HepG2 (cell line): ENCODE results near the gene CCDC57. TPM values are rescaled to one million over a fixed set of nuclear protein-coding genes. Genes with fewer than 3 reads are reported as not detected.
A peak's percentile ranks its signal among the peaks of the same experiment; 100 is the strongest.

Source experiments
- CBFB ChIP-seq: sonication (generic); formaldehyde crosslinking; IDR thresholded peaks from 2 replicates; pipeline ENCODE4 v1.4.0; 2020; ENCODE audit warnings: missing genetic modification reagents
- ELF1 ChIP-seq: sonication (generic); formaldehyde crosslinking; IDR thresholded peaks from 2 replicates; pipeline ENCODE4 v1.4.0; 2020; ENCODE audit warnings: missing genetic modification reagents
- KLF11 ChIP-seq: IDR thresholded peaks from 2 replicates; pipeline ENCODE4 v1.6.1; 2016; ENCODE audit warnings: missing compliant biosample characterization
- MED13 ChIP-seq: sonication (generic); formaldehyde crosslinking; IDR thresholded peaks from 2 replicates; pipeline ENCODE4 v1.5.0; 2020; ENCODE audit warnings: missing genetic modification reagents
- MEIS1 ChIP-seq: sonication (generic); formaldehyde crosslinking; IDR thresholded peaks from 2 replicates; pipeline ENCODE4 v1.9.0; 2021; ENCODE audit warnings: mild to moderate bottlenecking, missing genetic modification reagents, moderate library complexity, borderline replicate concordance
- MEIS2 ChIP-seq: sonication (generic); formaldehyde crosslinking; IDR thresholded peaks from 2 replicates; pipeline ENCODE4 v1.9.0; 2021; ENCODE audit warnings: mild to moderate bottlenecking, missing genetic modification reagents
- NFYC ChIP-seq: IDR thresholded peaks from 2 replicates; pipeline ENCODE4 v1.6.1; 2016; ENCODE audit warnings: missing genetic modification reagents, missing compliant biosample characterization
- NR2C2 ChIP-seq: sonication (generic); formaldehyde crosslinking; IDR thresholded peaks from 2 replicates; pipeline ENCODE4 v1.4.0; 2020; ENCODE audit warnings: missing genetic modification reagents, mild to moderate bottlenecking, moderate library complexity, borderline replicate concordance
- RBM22 ChIP-seq: fragments of 200-400 bp; formaldehyde crosslinking; optimal IDR thresholded peaks from 2 replicates; pipeline ENCODE3; 2017; ENCODE audit warnings: mild to moderate bottlenecking, low read length, moderate library complexity
- RFXAP ChIP-seq: sonication (generic); formaldehyde crosslinking; IDR thresholded peaks from 2 replicates; pipeline ENCODE4 v1.4.0; 2020; ENCODE audit warnings: missing genetic modification reagents, borderline replicate concordance
- SIX4 ChIP-seq: sonication (generic); formaldehyde crosslinking; IDR thresholded peaks from 2 replicates; pipeline ENCODE4 v1.4.0; 2020; ENCODE audit warnings: missing genetic modification reagents
- SMAD1 ChIP-seq: sonication (generic); formaldehyde crosslinking; IDR thresholded peaks from 2 replicates; pipeline ENCODE4 v1.4.0; 2020; ENCODE audit warnings: missing genetic modification reagents, low read depth, mild to moderate bottlenecking, borderline replicate concordance
- ZBTB42 ChIP-seq: sonication (generic); formaldehyde crosslinking; IDR thresholded peaks from 2 replicates; pipeline ENCODE4 v1.5.0; 2020; ENCODE audit warnings: mild to moderate bottlenecking, missing genetic modification reagents
- ZNF253 ChIP-seq: sonication (generic); formaldehyde crosslinking; IDR thresholded peaks from 2 replicates; pipeline ENCODE4 v1.8.0; 2022; ENCODE audit warnings: mild to moderate bottlenecking, missing genetic modification reagents, borderline replicate concordance
- ZNF264 ChIP-seq: sonication (generic); formaldehyde crosslinking; IDR thresholded peaks from 2 replicates; pipeline ENCODE4 v1.4.0; 2020; ENCODE audit warnings: missing genetic modification reagents
- ZNF556 ChIP-seq: sonication (generic); formaldehyde crosslinking; IDR thresholded peaks from 2 replicates; pipeline ENCODE4 v1.4.0; 2020; ENCODE audit warnings: mild to moderate bottlenecking, missing genetic modification reagents, borderline replicate concordance
- ZNF558 ChIP-seq: sonication (generic); formaldehyde crosslinking; IDR thresholded peaks from 2 replicates; pipeline ENCODE4 v1.9.0; 2022; ENCODE audit warnings: mild to moderate bottlenecking, missing genetic modification reagents, borderline replicate concordance
- ZNF644 ChIP-seq: IDR thresholded peaks from 2 replicates; pipeline ENCODE4 v1.6.1; 2016; ENCODE audit warnings: low read depth
- ZNF652 ChIP-seq: IDR thresholded peaks from 2 replicates; pipeline ENCODE4 v1.6.1; 2016; ENCODE audit warnings: low read depth, borderline replicate concordance
- polyA plus RNA-seq, 8 experiments: library from polyadenylated mRNA; depleted of rRNA in 3 of 8; stranded (reverse) in 7 of 8; unstranded in 1 of 8; fragments of >200 nt; fragmentation: Illumina TruSeq in 4 of 8; extraction: Trizol in 4 of 8; gene quantifications; 2 replicates each; pipeline versions ENCODE4 v1.2.1 to v1.2.3, GENCODE V29; 2011 to 2016; ENCODE audit warnings: low read depth in 4 of 8, missing spikeins in 1 of 8, mixed read lengths in 1 of 8; ENCODE audit not compliant: insufficient read depth in 1 of 8
- total RNA-seq, 5 experiments: library from RNA; depleted of rRNA; stranded (reverse); fragments of >200 nt; fragmentation: Illumina TruSeq; extraction: Trizol; gene quantifications; 2 replicates each; pipeline ENCODE4 v1.2.3, GENCODE V29; 2016; ENCODE audit warnings: low read depth in 1 of 5
- TF ChIP-seq, protein P1 (sequence below): fragments of 450-650 bp; IDR thresholded peaks from 2 replicates; pipeline ENCODE4 v1.6.1; 2017; ENCODE audit warnings: mild to moderate bottlenecking
- TF ChIP-seq, protein P2 (sequence below): IDR thresholded peaks from 2 replicates; pipeline ENCODE4 v1.6.1; 2016; ENCODE audit warnings: low read depth, borderline replicate concordance
- TF ChIP-seq, protein P3 (sequence below): sonication (generic); formaldehyde crosslinking; IDR thresholded peaks from 2 replicates; pipeline ENCODE4 v1.5.1; 2020; ENCODE audit warnings: mild to moderate bottlenecking, moderate library complexity, missing genetic modification reagents
- TF ChIP-seq, protein P4 (sequence below): sonication (generic); formaldehyde crosslinking; IDR thresholded peaks from 2 replicates; pipeline ENCODE4 v1.4.0; 2020; ENCODE audit warnings: mild to moderate bottlenecking, missing genetic modification reagents

Gene CCDC57
- total and polyA plus RNA-seq, 2 of the 13 experiments (the other 11 are each of a cell fraction or from before 2014, with no cell fraction given): 59.3 to 59.9 TPM

DNA sequence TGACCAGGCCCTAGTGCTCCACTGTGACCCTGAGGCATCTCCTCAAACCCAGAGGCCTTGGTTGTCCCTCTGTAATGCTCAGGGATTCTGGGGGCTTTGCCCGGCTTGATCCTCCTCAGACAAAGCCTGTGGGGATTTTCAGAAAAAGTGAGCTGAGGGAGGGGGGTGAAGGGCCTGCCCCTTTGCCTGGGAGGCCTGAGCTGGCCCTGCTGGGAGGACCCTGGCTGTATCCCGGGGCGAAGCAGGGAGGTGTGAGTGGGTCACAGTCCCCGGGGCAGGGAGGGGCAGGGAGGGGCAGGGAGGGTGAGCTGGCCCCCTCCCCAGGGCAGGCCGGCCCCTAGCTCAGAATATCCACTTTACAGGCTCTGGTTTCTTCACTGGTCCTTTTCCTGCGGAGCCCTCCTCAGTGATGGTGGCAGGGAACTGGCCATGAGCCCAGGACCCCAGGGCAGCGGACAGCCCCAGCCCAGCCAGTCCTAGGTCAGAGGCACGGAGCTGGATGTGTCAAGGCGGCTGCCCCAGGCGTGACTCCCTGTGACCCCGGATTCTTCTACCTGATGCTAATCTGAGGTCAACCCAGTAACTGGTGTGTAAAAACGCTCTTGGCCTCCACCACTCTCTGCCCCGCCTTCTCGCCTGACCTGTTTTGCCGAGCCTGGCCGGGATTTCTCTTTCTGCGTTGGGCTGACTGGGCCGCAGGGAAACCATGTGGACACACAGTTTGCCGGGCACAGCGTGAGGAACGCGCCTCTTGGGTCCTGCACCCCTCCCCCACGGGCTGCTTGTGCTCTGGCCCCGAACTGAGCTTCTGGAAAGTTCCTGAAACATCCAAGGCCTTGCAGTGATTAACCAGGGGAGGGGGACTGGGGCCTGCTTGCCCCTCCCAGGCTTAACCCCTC lies 108.8 kb downstream of the CCDC57 start (continued):
- TF ChIP-seq MEIS2 (CRISPR knock-in tag) (peak; percentile 83), ZNF652 (CRISPR knock-in tag) (no peak; the same call in 1 of the 2 replicates), ZNF558 (peak; percentile 79; the same call in 1 of the 2 replicates), RBM22 (no peak), ZNF556 (CRISPR knock-in tag) (peak; percentile 75; the same call in 1 of the 2 replicates), MEIS1 (CRISPR knock-in tag) (peak; percentile 73), MED13 (CRISPR knock-in tag) (peak; percentile 80), ZNF264 (CRISPR knock-in tag) (peak; percentile 58; the same call in 1 of the 2 replicates), CBFB (0 out of 2 replicates have a peak, but pooled peaks have one; percentile 65), KLF11 (CRISPR knock-in tag) (peak; percentile 68), NFYC (CRISPR knock-in tag) (no peak; the same call in 1 of the 2 replicates), ELF1 (CRISPR knock-in tag) (peak; percentile 52; the same call in 1 of the 2 replicates), RFXAP (CRISPR knock-in tag) (peak; percentile 79; the same call in 1 of the 2 replicates), SIX4 (peak; percentile 70), ZBTB42 (no peak; the same call in 1 of the 2 replicates), ZNF253 (CRISPR knock-in tag) (peak; percentile 78; the same call in 1 of the 2 replicates), NR2C2 (CRISPR knock-in tag) (peak; percentile 91), SMAD1 (CRISPR knock-in tag) (0 out of 2 replicates have a peak, but pooled peaks have one; percentile 47), ZNF644 (CRISPR knock-in tag) (peak; percentile 70; the same call in 1 of the 2 replicates)
- TF ChIP-seq, protein P1, sequence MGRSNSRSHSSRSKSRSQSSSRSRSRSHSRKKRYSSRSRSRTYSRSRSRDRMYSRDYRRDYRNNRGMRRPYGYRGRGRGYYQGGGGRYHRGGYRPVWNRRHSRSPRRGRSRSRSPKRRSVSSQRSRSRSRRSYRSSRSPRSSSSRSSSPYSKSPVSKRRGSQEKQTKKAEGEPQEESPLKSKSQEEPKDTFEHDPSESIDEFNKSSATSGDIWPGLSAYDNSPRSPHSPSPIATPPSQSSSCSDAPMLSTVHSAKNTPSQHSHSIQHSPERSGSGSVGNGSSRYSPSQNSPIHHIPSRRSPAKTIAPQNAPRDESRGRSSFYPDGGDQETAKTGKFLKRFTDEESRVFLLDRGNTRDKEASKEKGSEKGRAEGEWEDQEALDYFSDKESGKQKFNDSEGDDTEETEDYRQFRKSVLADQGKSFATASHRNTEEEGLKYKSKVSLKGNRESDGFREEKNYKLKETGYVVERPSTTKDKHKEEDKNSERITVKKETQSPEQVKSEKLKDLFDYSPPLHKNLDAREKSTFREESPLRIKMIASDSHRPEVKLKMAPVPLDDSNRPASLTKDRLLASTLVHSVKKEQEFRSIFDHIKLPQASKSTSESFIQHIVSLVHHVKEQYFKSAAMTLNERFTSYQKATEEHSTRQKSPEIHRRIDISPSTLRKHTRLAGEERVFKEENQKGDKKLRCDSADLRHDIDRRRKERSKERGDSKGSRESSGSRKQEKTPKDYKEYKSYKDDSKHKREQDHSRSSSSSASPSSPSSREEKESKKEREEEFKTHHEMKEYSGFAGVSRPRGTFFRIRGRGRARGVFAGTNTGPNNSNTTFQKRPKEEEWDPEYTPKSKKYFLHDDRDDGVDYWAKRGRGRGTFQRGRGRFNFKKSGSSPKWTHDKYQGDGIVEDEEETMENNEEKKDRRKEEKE: no peak
- TF ChIP-seq, protein P2, sequence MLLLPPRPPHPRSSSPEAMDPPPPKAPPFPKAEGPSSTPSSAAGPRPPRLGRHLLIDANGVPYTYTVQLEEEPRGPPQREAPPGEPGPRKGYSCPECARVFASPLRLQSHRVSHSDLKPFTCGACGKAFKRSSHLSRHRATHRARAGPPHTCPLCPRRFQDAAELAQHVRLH (CRISPR knock-in tag): peak; percentile 93; the same call in 1 of the 2 replicates
- TF ChIP-seq, protein P3, sequence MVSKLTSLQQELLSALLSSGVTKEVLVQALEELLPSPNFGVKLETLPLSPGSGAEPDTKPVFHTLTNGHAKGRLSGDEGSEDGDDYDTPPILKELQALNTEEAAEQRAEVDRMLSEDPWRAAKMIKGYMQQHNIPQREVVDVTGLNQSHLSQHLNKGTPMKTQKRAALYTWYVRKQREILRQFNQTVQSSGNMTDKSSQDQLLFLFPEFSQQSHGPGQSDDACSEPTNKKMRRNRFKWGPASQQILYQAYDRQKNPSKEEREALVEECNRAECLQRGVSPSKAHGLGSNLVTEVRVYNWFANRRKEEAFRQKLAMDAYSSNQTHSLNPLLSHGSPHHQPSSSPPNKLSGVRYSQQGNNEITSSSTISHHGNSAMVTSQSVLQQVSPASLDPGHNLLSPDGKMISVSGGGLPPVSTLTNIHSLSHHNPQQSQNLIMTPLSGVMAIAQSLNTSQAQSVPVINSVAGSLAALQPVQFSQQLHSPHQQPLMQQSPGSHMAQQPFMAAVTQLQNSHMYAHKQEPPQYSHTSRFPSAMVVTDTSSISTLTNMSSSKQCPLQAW (CRISPR knock-in tag): peak; percentile 50; the same call in 1 of the 2 replicates
- TF ChIP-seq, protein P4, sequence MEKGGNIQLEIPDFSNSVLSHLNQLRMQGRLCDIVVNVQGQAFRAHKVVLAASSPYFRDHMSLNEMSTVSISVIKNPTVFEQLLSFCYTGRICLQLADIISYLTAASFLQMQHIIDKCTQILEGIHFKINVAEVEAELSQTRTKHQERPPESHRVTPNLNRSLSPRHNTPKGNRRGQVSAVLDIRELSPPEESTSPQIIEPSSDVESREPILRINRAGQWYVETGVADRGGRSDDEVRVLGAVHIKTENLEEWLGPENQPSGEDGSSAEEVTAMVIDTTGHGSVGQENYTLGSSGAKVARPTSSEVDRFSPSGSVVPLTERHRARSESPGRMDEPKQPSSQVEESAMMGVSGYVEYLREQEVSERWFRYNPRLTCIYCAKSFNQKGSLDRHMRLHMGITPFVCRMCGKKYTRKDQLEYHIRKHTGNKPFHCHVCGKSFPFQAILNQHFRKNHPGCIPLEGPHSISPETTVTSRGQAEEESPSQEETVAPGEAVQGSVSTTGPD (CRISPR knock-in tag): no peak; the same call in 1 of the 2 replicates
